ENCODE measurements around the gene SFTA2. TPM values are rescaled to one million over a fixed set of nuclear protein-coding genes. Genes with fewer than 3 reads are reported as not detected.

The SFTA2 gene
- total and polyA plus RNA-seq, 10 of the 15 experiments (the other 5 are each of a cell fraction or from before 2014, with no cell fraction given): 0.15 to 0.92 (median 0.33) TPM; not detected in 4

DNA sequence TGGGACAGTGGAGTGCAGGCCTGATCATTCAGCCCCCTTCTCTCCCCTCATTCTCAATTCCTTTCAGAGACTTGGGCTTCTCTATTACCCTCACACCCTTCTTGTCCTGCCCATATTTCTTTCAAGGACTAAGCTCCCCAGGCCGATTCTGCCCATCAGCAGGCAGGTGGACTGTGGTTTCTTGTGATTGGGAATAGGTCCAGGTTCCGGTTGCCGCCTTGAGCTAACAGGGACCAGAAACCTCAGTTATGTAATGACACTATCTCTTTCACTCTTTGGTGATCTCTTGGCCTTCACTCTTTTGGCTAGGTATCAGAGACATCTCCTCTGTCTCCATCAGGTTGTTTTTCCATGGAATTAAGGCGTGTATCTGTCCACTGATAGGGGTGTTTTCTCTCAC is 15.3 kb upstream of the SFTA2 start:
- POLR2A ChIA-PET: interaction anchor here (1.1 kb wide), 1 partner anchor 8 kb away, joined by 3 read pairs; no protein-coding TSS in a partner anchor
- no peaks in the 10 kb centered on the region for H3K79me2 ChIP-seq (ENCODE audit: control insufficient read depth, insufficient read depth, low read length)
- BruUV-seq (replicated peaks): no TSS peak
- CTCF ChIA-PET: interaction anchor here (2.2 kb wide), 1 partner anchor 122 kb away, joined by 6 read pairs; no protein-coding TSS in a partner anchor
- H3K36me3 ChIP-seq (ENCODE audit: control insufficient read depth in 2 of 2, insufficient read depth in 2 of 2, low read length in 1 of 2): no peaks in the 10 kb centered on the region
- RAD21 ChIA-PET (ENCODE audit: unreplicated experiment): no interaction called here
- TF ChIP-seq NRF1 (conservative IDR thresholded peaks at IDR 0.05; ENCODE audit: low read depth, low read length) (no peak), TCF12 (IDR thresholded peaks at IDR 0.05; ENCODE audit: low read depth, low read length) (no peak), JUND (IDR thresholded peaks at IDR 0.05; ENCODE audit: low read depth, low read length) (no peak), STAT1 (conservative IDR thresholded peaks at IDR 0.05) (no peak), POLR2AphosphoS5 (IDR thresholded peaks at IDR 0.05; ENCODE audit: low read length) (no peak), ZNF384 (IDR thresholded peaks at IDR 0.05; ENCODE audit: borderline replicate concordance, low read depth, low read length) (no peak), YBX1 (IDR thresholded peaks at IDR 0.05) (no peak), CREB1 (IDR thresholded peaks at IDR 0.05; ENCODE audit: low read depth) (no peak)
- WGBS (ENCODE audit: insufficient coverage, insufficient replicate concordance, low lambda C conversion rate, missing lambda C conversion rate): 53% methylated on average over 4 of the region's 4 CpGs
- H3K4me1 ChIP-seq (ENCODE audit: control insufficient read depth, insufficient read depth, low read length): peaks cover 8% of the 10 kb centered on the region
- SMC1A ChIA-PET (ENCODE audit: uncharacterized antibody, unreplicated experiment): no interaction called here
- no peak overlapping the region for H3K27ac ChIP-seq (ENCODE audit: control insufficient read depth, insufficient read depth)
- H2AFZ ChIP-seq (ENCODE audit: control insufficient read depth, low read depth, low read length): no peak overlapping the region
- no peak for ATAC-seq
- peaks cover 0 to 3% of the 10 kb centered on the region in 2 experiments; a peak in 2 of 4 replicates for H3K27me3 ChIP-seq (replicated peaks in 1 of 2; ENCODE audit: control insufficient read depth in 2 of 2, insufficient read depth in 2 of 2, low read length in 1 of 2)
- DNase-seq (ENCODE audit: low read depth, low spot score): no peak
- H3K9ac ChIP-seq (ENCODE audit: control insufficient read depth, insufficient read depth, low read length): no peak overlapping the region
- intact Hi-C loops (cut with micrococcal nuclease; ENCODE audit: unreplicated experiment) (no loop called here), in situ Hi-C loops (cut with MboI) (no loop called here)
- H3K4me3 ChIP-seq: no peak overlapping the region
- H3K9me3 ChIP-seq (replicated peaks; ENCODE audit: control insufficient read depth, insufficient read depth, low read length): peaks cover 2% of the 10 kb centered on the region; the same call in 2 of the 3 replicates
- H4K20me1 ChIP-seq (ENCODE audit: control insufficient read depth, insufficient read depth): no peaks in the 10 kb centered on the region
- no peak for FAIRE-seq
- no peak overlapping the region for H3K4me2 ChIP-seq (ENCODE audit: control insufficient read depth, insufficient read depth)

DNA sequence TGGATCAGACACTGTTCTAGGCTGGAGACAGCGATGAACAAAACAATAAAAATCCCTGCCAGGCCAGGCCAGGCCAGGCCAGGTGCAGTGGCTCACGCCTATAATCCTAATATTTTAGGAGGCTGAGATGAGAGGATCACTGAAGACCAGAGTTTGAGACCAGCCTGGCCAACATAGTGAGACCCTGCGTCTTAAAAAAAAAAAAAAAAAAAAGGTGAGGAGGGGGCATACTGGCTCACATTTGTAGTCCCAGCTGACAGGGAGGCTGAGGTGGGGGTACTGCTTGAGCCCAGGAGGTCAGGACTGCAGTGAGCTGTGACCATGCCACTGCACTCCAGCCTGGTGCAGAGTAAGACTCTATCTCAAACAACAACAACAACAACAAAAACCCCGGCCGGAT is 13.3 kb upstream of the SFTA2 start:
- in situ Hi-C loops (cut with MboI): no loop called here
- Histone ChIP-seq H4K20me1 (ENCODE audit: control insufficient read depth, insufficient read depth) (no peaks in the 10 kb centered on the region; the same call in 1 of the 2 replicates), H3K4me1 (ENCODE audit: control insufficient read depth, insufficient read depth, low read length) (no peaks in the 10 kb centered on the region), H3K4me2 (ENCODE audit: control insufficient read depth, insufficient read depth) (no peak overlapping the region), H3K79me2 (ENCODE audit: control insufficient read depth, insufficient read depth, low read length) (no peaks in the 10 kb centered on the region), H3K27ac (ENCODE audit: control insufficient read depth, insufficient read depth) (no peak overlapping the region), H3K4me3 (no peak overlapping the region), H3K27me3 (replicated peaks in 1 of 2; ENCODE audit: control insufficient read depth in 2 of 2, insufficient read depth in 2 of 2, low read length in 1 of 2) (peaks cover 0 to 3% of the 10 kb centered on the region in 2 experiments; a peak in 3 of 4 replicates), H2AFZ (ENCODE audit: control insufficient read depth, low read depth, low read length) (no peak overlapping the region), H3K36me3 (ENCODE audit: control insufficient read depth in 2 of 2, insufficient read depth in 2 of 2, low read length in 1 of 2) (no peaks in the 10 kb centered on the region), H3K9me3 (replicated peaks; ENCODE audit: control insufficient read depth, insufficient read depth, low read length) (no peaks in the 10 kb centered on the region; the same call in 2 of the 3 replicates), H3K9ac (ENCODE audit: control insufficient read depth, insufficient read depth, low read length) (no peak overlapping the region)
- ChIA-PET POLR2A (no interaction called here), CTCF (interaction anchor here (0.6 kb wide), 1 partner anchor 119 kb away, joined by 3 read pairs; no protein-coding TSS in a partner anchor), RAD21 (ENCODE audit: unreplicated experiment) (no interaction called here), SMC1A (ENCODE audit: uncharacterized antibody, unreplicated experiment) (no interaction called here)
- ATAC-seq (no peak), FAIRE-seq (no peak), DNase-seq (ENCODE audit: low read depth, low spot score) (no peak)
- no TSS peak for BruUV-seq (replicated peaks)
- intact Hi-C loops (cut with micrococcal nuclease; ENCODE audit: unreplicated experiment): no loop called here
- WGBS (ENCODE audit: insufficient coverage, insufficient replicate concordance, low lambda C conversion rate, missing lambda C conversion rate): 62% methylated on average over 4 of the region's 5 CpGs
- TF ChIP-seq FOXK2 (IDR thresholded peaks at IDR 0.05): no peak
- no peak for TF ChIP-seq SP1 (IDR thresholded peaks at IDR 0.05; ENCODE audit: low read depth, low read length)
- TF ChIP-seq HDAC6 (IDR thresholded peaks at IDR 0.05; ENCODE audit: unreplicated experiment): no peak
- TF ChIP-seq HCFC1 (IDR thresholded peaks at IDR 0.05; ENCODE audit: low read length): no peak
- no peak for TF ChIP-seq WRNIP1 (IDR thresholded peaks at IDR 0.05; ENCODE audit: borderline replicate concordance, low read depth, low read length)
- TF ChIP-seq, protein P1, sequence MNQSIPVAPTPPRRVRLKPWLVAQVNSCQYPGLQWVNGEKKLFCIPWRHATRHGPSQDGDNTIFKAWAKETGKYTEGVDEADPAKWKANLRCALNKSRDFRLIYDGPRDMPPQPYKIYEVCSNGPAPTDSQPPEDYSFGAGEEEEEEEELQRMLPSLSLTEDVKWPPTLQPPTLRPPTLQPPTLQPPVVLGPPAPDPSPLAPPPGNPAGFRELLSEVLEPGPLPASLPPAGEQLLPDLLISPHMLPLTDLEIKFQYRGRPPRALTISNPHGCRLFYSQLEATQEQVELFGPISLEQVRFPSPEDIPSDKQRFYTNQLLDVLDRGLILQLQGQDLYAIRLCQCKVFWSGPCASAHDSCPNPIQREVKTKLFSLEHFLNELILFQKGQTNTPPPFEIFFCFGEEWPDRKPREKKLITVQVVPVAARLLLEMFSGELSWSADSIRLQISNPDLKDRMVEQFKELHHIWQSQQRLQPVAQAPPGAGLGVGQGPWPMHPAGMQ (IDR thresholded peaks at IDR 0.05; ENCODE audit: borderline replicate concordance): no peak
- TF ChIP-seq, protein P2, sequence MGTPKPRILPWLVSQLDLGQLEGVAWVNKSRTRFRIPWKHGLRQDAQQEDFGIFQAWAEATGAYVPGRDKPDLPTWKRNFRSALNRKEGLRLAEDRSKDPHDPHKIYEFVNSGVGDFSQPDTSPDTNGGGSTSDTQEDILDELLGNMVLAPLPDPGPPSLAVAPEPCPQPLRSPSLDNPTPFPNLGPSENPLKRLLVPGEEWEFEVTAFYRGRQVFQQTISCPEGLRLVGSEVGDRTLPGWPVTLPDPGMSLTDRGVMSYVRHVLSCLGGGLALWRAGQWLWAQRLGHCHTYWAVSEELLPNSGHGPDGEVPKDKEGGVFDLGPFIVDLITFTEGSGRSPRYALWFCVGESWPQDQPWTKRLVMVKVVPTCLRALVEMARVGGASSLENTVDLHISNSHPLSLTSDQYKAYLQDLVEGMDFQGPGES (IDR thresholded peaks at IDR 0.05): no peak
- no peak for TF ChIP-seq NRF1 (conservative IDR thresholded peaks at IDR 0.05; ENCODE audit: low read depth, low read length)
- no peak for TF ChIP-seq SMAD1 (IDR thresholded peaks at IDR 0.05; ENCODE audit: low read depth, partially characterized antibody)
- TF ChIP-seq POLR2A (IDR thresholded peaks at IDR 0.05; ENCODE audit: low read depth, low read length): no peak
- no peak for TF ChIP-seq RBBP5 (conservative IDR thresholded peaks at IDR 0.05)
